ENCODE measurements around the gene FAM171A1.
"Not testable (repeated sequence)": the region's sequence is repeated elsewhere in the genome, so short reads cannot be mapped to it uniquely, and the experiment has no call there.

Gene FAM171A1

GRCh38 chr10:15314482-15315045 is 56.5 kb downstream of the FAM171A1 start:
- DNase-seq: no peak

- no peak for DNase-seq
Observed at GRCh38 chr10:15313843-15314242, 57.2 kb downstream of the FAM171A1 start.

- DNase-seq: no peak
Observed at GRCh38 chr10:15313047-15313446, 58.0 kb downstream of the FAM171A1 start.

GRCh38 chr10:15311569-15312280 is 59.4 kb downstream of the FAM171A1 start:
- no peak for DNase-seq

GRCh38 chr10:15310776-15311568 is 60.1 kb downstream of the FAM171A1 start:
- no peak for DNase-seq

GRCh38 chr10:15309221-15309620 is 61.9 kb downstream of the FAM171A1 start:
- DNase-seq: no peak

- DNase-seq: no peak
Observed at GRCh38 chr10:15306735-15307280, 64.3 kb downstream of the FAM171A1 start.

- no peak for DNase-seq
Observed at GRCh38 chr10:15305634-15306033, 65.5 kb downstream of the FAM171A1 start.

GRCh38 chr10:15305161-15305560 is 65.9 kb downstream of the FAM171A1 start:
- DNase-seq: no peak

GRCh38 chr10:15302188-15302956 is 68.7 kb downstream of the FAM171A1 start:
- not testable (repeated sequence) for DNase-seq

GRCh38 chr10:15300697-15301096 is 70.4 kb downstream of the FAM171A1 start:
- DNase-seq: no peak

GRCh38 chr10:15300145-15300544 is 70.9 kb downstream of the FAM171A1 start:
- no peak for DNase-seq

- DNase-seq: no peak
Observed at GRCh38 chr10:15296701-15297100, 74.4 kb downstream of the FAM171A1 start.

GRCh38 chr10:15295537-15296325 is 75.4 kb downstream of the FAM171A1 start:
- no peak for DNase-seq

- DNase-seq: no peak
Observed at GRCh38 chr10:15293862-15294842, 76.9 kb downstream of the FAM171A1 start.

- no peak for DNase-seq
Observed at GRCh38 chr10:15290671-15291070, 80.4 kb downstream of the FAM171A1 start.

- DNase-seq: no peak
Observed at GRCh38 chr10:15290150-15290549, 80.9 kb downstream of the FAM171A1 start.

GRCh38 chr10:15280974-15281373 is 90.1 kb downstream of the FAM171A1 start:
- no peak for DNase-seq

- no peak for DNase-seq
Observed at GRCh38 chr10:15280462-15280861, 90.6 kb downstream of the FAM171A1 start.

GRCh38 chr10:15279236-15279635 is 91.9 kb downstream of the FAM171A1 start:
- no peak for DNase-seq

GRCh38 chr10:15278786-15279185 is 92.3 kb downstream of the FAM171A1 start:
- DNase-seq: no peak

Data from NCI-H2029 treated with DMSO at 0.1 percent for 48 hours (cell line).